GM18858 (cell line): ENCODE measurements around the gene PALM3.
A peak's percentile ranks its signal among the peaks of the same experiment; 100 is the strongest.
"Not testable (repeated sequence)": the region's sequence is repeated elsewhere in the genome, so short reads cannot be mapped to it uniquely, and the experiment has no call there.

ENCODE experiments used
- ATAC-seq: cut with Tn5 transposase; IDR thresholded peaks from one replicate; pipeline ENCODE4 v1.9.1; 2021; ENCODE audit not compliant: unreplicated experiment

The PALM3 gene

DNA sequence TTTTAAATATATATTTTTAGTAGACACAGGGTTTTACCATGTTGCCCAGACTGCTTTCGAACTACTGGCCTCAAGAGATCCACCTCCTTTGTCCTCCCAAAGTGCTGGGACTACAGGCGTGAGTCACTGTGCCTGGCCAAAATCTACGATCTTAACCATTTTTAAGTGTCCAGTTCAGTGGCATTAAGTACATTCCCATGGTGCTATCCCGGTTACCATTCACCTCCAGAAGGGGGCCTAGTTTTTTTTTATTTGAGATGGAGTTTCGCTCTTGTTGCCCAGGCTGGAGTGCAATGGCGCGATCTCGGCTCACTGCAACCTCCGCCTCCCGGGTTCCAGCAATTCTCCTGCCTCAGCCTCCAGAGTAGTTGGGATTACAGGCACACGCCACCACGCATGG lies 26.7 kb downstream of the PALM3 start:
- not testable (repeated sequence) for ATAC-seq

DNA sequence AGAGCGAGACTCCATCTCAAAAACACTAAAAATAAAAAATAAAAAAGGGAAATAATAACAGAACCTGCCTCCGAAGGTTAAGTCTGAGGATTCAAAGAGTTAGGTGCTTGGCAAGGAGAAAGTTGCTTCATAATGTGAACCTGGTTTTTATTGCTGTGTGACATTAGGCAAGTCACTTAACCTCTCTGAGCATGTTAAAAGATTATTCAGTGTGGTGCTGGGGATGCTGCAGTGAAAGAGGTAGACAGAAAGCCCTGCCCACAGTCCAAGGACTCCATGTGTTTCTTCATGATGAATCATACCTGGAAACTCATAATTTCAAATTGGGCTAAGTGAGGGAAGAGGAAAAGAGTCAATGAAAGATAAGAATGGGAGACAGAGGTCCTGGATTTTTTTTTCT lies 27.9 kb downstream of the PALM3 start:
- ATAC-seq = no peak

DNA sequence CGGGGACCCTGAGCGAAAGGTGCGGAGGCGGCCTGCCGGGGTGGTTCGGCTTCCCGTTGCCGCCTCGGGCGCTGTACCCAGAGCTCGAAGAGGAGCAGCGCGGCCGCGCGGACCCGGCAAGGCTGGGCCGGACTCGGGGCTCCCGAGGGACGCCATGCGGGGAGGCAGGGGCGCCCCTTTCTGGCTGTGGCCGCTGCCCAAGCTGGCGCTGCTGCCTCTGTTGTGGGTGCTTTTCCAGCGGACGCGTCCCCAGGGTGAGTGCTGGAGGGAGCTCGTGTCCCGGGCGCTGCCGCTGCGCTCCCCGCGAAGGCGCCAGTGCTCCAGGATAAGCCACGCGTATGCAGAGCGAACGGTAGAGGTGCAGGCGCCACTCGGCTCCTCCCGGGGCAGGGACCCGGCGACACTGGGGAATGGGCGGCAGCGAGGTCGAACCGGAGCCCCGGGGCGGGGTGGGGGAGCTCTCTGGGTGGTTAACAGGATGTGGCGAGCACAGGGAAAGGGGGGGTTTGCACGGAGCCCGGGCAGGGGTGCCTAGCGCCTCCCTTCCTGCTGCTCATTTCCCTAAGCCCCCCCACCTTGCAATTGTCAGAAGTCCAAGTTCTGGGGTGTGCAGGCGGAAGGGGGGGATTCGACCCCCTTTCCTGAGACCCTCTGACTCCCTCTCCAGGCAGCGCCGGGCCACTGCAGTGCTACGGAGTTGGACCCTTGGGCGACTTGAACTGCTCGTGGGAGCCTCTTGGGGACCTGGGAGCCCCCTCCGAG lies 30.0 kb downstream of the PALM3 start, which contains the start of gene IL27RA:
Gene IL27RA (plus strand): TSS at position 44 of the 762 bp plus-strand sequence. CDS start 111 bp downstream, at position 155.
- no peak for ATAC-seq

DNA sequence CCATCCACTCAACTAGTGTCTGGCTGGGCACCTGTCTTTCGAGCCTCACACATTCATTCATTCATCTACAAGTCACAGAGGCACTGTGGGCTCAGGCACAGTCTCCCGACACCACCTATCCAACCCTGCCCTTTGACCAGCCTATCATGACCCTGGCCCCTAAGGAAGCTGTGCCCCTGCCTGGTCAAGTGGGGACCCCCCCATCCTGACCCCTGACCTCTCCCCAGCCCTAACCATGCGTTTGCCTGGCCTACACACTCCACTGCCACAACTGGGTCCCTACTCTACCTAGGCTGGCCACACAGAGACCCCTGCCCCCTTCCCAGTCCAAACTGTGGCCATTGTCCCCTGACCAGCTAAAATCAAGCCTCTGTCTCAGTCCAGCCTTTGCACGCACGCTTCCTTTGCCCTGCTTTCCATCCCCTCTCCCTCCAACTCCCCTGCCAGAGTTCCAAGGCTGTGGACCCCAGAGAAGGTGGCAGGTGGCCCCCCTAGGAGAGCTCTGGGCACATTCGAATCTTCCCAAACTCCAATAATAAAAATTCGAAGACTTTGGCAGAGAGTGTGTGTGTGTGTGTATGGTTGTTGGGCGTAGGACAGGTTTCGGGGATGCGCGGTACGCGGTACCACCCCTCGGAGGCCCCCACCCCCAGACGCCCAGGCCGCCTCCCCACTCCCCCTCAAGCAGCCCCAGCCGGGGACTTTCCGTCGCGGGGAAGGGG lies 30.7 kb downstream of the PALM3 start:
- ATAC-seq = no peak

DNA sequence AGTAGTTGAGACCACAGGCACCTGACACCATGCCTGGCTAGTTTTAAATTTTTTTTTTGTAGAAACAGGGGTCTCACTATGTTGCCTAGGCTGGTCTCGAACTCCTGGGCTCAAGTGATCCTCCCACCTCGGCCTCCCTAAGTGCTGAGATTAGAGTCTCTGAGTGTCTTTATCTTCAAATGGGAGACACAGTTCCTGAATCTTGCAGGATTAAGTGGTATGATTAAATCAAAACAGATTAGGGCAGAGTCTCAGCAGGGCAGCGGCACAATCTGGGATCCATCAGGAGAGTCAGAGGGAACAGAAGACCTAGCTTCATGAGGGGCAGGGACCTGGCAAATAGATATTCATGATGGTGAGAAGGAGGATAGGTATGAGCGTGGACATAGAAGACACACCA lies 33.0 kb downstream of the PALM3 start:
- ATAC-seq = no peak

DNA sequence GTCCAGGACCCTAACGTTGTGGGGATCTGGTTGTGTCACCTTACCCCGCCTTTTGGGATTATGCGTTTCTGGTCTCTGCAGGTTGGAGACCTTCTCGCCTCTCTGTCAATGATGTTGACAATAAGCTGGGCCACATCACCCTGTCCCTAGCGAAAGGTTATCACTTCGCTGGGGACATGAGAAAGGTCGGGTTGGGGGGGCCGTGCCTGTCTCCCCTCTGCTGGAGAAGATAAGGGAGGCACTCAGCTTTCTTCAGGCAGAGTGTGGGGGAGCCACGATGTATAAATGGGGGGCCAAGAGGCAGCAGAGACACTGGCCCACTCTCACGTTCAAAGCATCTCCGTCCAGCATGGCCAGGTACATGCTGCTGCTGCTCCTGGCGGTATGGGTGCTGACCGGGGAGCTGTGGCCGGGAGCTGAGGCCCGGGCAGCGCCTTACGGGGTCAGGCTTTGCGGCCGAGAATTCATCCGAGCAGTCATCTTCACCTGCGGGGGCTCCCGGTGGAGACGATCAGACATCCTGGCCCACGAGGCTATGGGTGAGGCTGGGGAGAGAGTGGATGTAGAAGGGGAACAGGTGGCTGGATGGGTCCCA lies 33.9 kb downstream of the PALM3 start, which contains the start of gene RLN3:
Gene RLN3 (plus strand): TSS at position 293 of the 595 bp plus-strand sequence. CDS start 57 bp downstream, at position 350.
- no peak for ATAC-seq

DNA sequence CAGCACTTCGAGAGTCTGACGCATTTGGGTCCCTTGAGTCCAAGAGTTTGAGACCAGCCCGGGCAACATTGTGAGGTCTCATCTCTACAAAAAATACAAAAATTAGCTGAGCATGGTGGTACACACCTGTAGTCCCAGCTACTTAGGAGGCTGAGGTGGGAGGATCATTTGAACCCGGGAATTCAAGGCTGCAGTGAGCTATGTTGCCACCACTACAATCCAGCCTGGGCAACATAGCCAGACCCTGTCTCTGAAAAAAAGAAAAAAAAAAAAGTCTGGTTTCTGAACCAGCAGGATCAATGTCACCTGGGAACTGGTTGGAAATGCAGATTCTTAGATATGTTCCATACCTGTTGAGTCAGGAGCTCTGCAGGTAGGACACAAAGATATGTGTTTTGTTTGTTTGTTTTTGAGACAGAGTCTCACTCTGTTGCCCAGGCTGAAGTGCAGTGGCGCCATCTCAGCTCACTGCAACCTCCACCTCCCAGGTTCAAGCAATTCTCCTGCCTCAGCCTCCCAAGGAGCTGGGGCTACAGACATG lies 35.2 kb downstream of the PALM3 start:
- not testable (repeated sequence) for ATAC-seq

DNA sequence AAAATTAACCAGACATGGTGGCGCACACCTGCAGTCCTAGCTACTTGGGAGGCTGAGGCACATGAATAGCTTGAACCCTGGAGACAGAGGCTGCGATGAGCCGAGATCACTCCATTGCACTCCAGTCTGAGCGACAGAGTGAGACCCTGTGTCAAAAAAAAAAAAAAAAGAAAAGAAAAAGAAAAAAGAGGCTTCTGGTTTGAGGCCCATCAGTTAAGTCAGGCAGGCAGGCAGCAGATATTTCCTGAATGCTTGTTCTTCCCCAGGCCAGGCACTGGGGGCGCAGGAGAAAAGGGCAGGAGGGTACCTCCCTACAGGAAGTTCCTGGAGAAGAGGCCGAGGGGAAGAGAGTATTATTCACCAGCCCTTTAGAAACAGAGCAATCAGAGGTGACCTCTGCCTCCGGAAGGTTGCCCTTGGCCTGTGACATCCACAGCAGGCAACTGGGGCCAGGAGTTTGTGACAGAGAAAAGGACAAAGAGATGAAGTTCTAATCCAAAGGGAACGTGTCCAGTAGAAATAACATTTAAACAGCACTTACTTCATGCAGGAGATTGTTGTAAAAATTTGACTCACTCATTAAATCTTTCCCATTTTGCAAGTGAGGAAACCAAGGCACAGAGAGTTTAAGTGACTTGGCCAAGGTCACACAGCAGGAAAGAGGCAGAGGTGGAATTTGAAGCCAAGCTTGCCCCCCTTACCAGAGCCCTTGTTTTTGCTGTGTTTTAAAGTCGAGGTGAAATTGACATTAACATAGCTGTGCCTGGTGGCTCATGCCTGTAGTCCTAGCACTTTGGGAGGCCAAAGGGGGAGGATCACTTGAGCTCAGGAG lies 38.3 kb downstream of the PALM3 start:
- no peak for ATAC-seq

DNA sequence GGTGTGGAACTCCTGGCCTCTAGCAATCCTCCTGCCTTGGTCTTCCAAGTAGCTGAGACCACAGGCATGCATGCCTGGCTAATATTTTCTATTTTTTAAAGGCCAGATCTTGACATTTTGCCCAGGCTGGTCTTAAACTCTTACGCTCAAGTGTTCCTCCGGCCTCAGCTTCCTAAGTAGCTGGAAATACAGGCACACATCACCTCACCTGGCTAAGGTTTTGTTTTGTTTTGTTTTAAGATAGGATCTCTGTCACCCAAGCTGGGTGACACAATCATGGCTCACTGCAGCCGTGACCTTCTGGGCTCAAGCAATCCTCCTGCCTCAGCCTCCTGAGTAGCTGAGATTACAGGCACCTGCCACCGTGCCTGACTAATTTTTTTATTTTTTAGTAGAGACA lies 39.4 kb downstream of the PALM3 start:
- ATAC-seq = no peak

DNA sequence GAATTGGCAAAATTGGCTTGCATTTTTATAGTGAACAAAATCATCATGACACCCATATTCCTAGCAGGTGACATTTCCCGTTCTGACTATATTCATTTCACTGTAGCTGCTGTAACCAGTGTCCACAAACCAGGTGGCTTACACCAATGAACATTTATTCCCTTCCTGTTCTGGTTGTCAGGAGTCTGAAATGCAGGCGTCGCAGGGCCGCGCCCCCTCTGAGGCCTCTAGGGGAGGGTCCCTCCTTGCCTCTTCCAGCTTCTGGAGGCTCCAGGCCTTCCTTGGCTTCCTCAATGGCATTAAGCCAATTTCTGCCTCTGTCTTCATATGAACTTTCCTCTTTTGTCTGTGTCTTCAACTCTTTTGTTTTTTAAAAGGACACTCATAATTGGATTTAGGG lies 40.4 kb downstream of the PALM3 start:
- no peak for ATAC-seq

DNA sequence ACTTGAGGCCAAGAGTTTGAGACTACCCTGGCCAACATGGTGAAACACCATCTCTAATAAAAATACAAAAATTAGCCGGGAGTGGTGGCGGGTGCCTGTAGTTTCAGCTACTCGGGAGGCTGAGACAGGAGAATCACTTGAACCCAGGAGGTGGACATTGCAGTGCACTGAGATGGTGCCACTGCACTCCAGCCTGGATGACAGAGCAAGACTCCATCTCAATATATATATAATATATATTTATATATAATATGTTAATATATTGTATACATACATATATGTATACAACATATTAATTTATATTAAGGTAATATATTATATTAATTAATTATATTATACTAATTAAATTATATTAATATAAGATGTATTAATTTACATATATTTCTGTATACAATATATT lies 42.1 kb downstream of the PALM3 start:
- not testable (repeated sequence) for ATAC-seq

DNA sequence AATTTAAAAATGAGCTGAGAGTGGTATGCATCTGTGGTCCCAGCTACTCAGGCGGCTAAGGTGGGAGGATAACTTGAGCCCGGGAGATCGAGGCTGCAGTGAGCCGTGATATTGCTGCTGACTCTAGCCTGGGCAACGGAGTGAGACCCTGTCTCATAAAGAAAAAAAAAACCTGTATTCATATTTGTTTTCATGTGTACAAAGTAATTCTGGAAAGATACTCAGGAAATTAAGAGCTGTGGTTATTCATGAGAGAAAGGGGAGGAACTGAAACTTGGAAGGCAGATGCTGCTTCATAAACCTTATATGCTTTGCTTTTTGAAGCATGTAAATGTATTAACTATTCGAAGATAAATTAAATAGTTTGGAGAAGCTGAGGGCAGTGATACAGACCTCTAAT lies 42.8 kb downstream of the PALM3 start:
- ATAC-seq = no peak

DNA sequence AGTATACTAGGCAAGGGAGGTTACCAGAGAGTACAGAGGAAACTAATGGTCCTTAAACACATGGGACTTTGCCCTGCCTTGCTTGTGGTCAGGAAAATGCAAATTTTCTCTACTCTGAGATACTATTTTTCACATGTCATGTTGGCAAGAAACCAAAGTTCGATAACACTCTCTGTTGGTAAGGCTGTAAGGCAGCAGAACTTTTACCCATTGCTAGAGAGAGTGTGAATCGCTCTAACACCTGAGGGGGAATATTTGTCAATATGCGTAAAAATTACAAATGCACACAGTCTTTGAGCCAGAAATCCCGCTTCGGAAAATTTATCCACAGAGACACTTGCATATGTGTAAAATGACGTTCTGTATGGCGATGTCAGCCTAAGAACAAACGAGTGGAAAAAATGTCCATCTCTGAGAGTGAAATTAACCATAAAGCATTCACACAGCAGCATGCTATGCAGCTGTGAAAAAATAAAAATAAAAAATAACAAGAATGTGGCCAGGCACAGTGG lies 46.3 kb downstream of the PALM3 start:
- ATAC-seq = peak; percentile 76

DNA sequence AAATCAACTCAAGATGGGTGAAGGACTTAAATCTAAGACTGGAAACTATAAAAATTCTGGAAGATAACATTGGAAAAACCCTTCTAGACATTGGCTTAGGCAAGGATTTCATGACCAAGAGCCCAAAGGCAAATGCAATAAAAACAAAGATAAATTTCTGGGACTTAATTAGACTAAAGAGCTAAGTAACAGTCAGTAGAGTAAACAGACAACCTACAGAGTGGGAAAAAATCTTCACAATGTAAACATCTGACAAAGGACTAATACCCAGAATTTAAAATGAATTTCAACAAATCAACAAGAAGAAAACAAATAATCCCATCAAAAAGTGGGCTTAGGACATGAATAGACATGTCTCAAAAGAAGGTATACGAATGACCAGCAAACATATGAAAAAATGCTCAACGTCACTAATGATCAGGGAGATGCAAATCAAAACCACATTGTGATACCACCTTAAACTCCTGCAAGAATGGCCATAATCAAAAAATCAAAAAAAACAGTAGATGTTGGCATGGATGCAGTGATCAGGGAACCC lies 49.4 kb downstream of the PALM3 start:
- ATAC-seq = no peak

DNA sequence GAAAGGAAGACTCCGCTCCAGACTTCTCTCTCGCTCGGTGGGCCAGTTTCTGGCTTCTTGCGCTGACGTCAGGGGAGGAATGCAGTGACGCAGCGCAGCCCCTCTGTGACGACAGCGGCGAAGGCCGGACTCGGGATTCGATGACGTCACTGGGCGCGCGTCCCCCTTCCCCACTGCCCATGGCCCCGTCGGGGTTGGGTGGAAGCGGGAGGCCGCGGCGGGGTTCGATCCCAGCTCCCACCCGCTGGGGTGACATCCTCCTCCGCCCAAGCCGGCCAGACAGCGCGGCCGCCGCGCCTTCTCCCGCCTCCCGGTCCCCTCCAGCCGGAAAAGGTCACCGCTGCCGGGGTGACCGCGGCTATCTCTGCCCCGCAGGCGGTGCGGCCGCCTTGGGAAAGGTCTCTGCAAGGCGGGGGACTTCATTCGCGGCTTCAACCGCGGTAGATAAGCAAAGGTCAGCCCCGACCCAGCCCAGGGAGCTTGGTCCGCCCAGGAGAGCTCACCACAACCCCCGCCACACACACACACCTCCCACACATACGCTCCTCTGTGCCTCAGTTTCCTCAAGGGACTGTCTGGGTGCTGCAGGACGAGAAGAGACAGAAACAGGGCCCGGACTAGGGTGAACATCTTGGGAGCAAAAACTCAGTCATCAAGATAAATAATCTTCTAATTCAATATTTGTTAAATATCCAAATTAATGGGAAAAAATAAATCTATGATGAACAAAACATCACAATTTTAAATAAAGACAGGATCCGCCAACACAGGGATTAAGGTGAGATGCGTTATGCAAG lies 54.9 kb downstream of the PALM3 start:
- peak; percentile 24 for ATAC-seq

DNA sequence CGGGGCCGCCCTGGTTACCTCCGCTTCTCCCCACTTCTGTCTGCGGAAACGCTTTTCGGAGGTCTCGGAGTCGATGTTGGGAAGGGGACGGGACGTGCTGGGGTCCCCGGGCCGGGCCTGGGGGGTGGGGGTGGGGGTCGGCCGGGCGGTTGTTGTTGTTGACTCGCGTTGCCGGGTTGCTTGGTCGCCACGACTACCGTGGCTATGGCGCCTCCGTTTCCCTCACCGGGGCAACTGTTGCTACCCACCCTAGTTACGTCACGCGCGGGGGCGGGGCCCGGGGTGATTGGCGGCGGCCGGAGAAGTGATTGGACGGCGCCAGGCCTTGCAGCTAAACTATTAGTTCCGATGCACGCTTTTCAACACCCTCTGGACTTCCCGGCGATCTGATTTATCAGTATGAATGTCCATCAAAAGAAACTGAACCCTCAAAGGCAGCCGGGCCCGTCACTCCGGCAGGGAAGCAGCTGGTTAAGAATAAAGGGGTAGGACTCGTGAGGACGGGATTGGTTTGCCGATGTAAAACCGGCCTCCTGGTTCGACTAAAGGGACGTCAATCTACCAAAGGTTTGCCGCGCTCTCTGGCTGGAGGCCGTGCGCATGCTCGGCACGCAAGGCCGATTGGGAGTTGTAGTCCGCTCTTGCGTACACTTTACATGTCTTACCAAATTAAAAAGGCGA lies 55.7 kb downstream of the PALM3 start, which contains the start of gene RFX1:
Gene RFX1 (minus strand): TSS at position 236 of the 681 bp plus-strand sequence. CDS start 12,477 bp downstream, outside the sequence.
- ATAC-seq = peak; percentile 65

DNA sequence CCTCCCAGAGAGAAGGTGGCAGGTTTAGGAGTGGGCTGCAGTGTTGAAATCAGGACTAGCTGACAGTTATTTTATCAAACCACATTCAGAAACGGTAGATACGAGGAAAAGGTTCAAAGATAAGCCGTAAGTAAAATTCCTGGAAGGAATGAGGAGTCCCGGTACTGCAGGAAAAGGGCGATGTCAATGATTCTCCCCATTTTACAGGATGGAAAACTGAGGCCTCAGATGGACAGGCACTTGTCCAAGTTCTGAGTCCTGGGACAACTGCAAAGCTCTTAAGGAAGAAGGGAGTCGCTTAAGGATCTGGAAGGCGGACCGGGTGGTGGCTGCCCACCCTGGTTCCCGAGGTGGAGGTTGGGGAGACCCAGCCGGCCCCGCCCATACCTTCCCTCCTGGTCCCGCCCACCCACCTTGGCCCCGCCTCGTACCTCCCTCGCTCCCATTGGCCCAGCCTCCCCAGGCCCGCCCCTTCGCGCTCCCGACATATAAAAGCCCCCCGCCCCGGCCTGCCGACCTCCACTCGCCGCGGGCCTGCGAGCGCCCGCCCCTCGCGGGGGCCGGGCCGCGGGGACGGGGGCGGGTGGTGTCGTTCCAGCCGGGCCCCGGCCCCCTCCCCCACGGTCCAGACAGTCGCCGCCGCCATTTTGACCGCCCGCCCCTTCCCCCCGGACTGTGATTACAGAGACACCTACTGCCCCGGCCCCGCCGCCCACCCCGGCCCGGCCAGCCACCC lies 56.4 kb downstream of the PALM3 start:
- no peak for ATAC-seq
